HG03342 (cell line): ENCODE results near the gene TMEM141.

ENCODE experiments used
- ATAC-seq: cut with Tn5 transposase; IDR thresholded peaks from one replicate; pipeline ENCODE4 v1.9.1; 2021; ENCODE audit warnings: mild to moderate bottlenecking, moderate library complexity; ENCODE audit not compliant: unreplicated experiment

The TMEM141 gene

DNA sequence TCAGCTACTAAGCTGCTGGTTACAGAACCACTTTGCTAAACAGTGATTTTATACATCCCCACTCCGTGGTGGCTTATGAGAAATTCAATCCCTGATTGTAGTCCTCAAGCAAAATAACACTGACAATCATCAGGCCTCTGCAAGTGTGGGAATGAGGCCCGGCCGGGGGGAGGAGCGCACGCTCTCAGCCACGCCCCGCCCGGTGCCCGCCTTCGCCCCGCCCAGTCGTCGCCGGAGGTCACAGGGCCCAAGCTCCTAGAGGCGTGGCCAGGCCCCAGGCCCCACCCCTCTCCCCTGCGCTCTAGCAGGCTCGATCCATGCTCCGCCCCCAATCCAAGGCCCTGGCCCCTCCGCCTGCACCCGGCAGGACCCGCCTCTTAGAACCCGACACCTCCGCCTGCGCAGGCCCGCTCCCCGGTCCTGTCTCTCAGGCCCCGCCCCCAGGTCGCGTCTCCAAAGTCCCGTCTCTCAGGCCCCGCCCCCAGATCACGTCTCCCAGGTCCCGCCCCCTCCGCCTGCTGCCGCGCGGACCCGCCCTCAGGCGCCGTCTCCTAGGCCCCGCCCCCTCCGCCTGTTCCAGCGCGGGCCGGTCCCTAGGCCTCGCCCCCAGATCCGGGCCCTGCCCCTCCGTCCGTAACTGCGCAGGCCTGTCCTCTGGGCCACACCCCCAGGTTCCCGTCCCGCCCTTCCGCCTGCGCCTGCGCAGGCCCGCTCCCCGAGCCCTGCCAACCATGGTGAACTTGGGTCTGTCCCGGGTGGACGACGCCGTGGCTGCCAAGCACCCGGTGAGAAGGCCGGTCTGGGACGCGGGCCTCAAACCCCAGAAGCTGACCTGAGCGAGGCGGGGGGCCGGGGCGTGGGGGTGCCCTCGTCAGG lies at the start of gene TMEM141:
TSS of gene TMEM141 (plus strand) at position 705 of the 876 bp plus-strand sequence. CDS start at position 732, 27 bp downstream.
- ATAC-seq: peak; percentile 83

DNA sequence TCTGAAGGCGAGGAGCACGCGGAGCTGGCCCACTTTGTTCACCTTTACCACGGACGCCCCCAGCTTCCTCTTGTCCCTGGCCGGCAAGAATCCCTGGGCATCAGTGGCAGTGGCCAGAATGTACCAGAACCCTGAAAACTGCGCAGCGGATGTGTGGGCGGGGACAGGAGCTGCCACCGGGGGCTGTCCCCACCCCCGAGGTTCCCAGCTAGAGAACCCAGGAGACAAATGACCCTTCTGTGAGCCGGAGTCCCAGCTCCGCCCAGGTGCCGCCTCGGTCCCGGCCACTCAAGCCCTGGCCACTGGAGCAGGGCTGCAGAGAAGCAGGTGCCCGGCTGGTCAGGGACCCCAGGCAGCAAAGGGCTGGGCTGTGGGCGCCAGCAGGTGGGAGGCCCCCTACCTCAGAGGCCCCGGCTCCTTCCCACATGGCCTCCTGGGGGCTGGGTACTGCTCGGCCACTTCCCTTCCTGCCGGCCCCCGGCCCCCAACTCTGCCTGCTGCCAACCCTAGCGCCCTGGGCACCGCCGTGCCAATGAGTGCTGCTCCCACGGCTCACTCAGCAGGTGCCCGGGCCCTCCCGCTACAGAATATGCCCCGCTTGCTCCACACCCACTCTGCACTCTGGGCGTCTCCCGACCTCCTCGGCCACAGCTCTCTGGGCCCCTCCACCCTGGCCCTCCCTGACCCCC lies 49.1 kb upstream of the TMEM141 start:
- ATAC-seq: no peak

DNA sequence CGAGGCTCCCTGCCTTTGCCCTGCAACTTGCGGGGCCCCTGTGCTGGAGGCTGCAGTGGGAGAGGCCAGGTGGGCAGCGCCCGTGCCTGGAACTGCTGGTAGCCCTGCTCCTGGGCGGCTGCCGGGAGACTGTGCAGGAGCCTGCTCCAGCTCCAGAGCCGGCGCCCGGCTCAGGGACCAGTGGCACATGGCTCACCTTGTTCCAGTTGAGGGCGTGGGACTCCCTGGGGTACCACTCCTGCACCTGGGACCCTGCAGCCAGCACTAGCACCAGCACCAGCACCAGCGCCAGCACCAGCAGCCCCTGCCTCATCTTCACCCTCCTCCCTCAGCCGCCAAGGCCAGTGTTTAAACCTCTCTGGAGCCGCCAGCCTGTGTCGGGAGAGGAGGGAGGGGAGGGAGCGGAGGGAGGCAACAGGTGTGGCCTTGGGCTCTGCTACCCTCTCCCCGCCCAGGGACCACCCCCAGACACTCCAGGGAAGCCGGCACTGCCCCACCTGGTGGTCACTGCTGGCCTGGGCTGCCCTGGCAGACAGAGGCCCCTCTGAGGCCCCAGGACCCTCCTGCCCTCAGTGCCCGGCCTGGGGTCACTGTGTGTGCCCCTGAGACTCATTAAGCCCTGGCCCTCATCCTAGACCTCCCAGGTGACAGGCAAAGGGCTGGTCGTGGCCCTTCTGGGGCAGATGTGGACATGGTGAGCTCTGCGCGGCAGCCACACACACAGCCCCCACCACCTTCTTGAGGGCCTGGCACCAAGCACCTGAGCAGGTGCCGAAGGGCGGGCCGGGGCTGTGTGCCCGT lies 48.4 kb upstream of the TMEM141 start, which contains the start of gene LCN10:
TSS of gene LCN10 (minus strand) at position 350 of the 801 bp plus-strand sequence. CDS start at position 313, 37 bp downstream.
- ATAC-seq: no peak

DNA sequence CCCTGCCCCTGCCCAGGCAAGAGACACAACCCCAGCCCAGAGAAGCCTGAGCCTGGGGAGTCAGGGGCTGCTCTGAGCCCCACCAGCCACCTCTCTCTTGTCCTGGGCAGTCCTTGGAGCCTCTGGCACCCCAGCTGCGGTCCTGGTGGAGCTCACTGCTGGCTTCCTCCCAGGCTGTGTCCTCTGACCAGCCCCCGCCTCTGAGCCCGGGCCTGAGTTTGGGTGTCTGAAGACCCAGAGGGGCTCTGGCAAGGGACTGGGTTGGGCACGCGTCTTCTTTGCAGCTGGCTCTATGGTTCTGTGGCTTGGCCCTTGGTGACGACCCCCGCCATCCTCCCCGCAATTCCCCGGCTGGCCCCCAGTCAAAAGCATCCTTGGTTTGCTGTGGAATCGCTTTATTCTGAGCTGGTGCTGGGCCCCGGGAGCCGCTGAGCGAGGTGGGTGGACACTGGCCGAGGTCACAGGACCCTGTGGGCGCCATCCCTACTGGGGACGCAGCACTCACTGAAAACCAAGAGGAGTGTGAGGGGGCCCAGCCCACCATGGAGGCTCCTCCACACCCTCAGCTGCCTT lies 47.4 kb upstream of the TMEM141 start:
- no peak for ATAC-seq

DNA sequence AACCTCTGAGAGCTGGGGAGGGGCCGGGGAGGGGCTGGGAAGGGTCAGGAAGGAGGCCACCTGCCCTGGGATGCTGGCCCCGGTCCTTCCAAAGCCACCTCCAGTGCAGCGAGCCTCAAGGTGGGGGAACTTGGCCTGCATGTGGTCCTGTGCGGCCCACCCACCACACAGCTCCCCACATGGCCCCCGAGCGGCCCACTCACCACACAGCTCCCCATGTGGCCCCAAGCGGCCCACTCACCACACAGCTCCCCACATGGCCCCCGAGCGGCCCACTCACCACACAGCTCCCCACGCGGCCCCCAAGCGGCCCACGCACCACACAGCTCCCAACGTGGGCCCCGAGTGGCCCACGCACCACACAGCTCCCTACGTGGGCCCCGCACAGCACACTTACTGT lies 46.4 kb upstream of the TMEM141 start:
- no peak for ATAC-seq

DNA sequence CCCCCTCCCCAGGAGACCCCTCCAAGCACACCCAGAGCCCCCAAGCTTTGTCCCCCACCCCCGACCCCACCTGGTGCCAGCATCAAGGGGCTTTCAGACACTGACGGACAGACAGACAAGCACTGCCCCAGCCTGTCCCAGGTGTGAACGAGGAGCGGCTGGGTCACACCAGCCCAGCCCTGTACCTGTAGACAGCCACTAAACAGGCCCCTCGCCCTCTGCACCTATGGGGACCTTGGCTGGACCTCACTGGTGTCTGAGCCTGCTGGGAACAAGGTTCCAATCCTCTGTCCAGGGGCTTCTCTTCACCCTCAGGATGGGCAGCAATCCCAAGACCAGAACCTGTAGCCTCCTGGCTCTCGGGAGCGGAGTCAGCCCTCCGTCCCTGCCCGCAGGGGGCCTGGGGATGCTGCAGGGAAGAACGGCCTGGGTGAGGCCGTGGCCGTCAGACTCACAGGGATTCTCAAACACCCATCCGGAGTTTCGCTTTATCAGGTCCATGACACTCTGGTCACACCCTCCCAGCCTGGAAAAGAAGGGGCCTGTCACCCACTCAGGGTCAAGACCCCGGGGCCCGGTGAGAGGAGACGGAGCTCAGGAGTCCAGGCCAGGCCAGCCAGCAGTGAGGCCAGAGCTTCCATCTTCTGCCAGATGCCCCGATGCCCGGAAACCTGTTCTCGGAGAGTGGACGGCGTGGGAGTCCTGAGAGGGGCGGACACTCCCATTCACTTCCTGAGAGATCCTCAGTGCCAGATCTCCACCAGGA lies 45.6 kb upstream of the TMEM141 start:
- ATAC-seq: no peak

DNA sequence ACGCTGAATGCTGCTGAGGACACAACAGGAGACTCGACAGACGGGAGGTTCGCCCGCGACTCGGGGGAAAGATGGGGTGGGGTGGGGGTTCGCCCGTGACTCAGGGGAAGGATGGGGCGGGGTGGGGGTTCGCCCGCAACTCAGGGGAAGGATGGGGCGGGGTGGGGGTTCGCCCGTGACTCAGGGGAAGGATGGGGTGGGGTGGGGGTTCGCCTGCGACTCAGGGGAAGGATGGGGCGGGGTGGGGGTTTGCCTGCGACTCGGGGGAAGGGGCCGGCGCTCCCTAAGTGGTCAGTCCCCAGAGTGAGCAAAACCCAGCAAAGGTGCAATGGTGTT lies 45.0 kb upstream of the TMEM141 start:
- no peak for ATAC-seq

DNA sequence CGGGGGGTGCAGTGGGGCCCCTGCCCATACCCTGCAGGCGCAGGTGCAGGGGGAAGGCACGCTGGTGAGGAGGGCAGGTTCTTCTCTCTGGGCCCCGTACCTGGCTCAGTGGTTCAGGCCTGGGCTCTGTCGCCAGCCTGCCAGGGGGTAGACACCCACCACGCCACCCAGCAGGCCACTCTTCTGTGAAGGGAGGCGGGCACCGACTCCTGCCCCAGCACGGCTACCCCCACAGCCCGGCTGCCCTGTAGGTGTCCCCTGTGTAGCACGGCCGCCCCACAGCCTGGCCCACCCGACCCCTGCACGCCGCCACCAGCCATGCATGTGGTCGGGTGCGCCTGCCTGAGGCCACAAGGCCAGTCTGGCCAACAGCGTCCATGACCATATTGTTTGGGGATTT lies 44.5 kb upstream of the TMEM141 start:
- no peak for ATAC-seq

DNA sequence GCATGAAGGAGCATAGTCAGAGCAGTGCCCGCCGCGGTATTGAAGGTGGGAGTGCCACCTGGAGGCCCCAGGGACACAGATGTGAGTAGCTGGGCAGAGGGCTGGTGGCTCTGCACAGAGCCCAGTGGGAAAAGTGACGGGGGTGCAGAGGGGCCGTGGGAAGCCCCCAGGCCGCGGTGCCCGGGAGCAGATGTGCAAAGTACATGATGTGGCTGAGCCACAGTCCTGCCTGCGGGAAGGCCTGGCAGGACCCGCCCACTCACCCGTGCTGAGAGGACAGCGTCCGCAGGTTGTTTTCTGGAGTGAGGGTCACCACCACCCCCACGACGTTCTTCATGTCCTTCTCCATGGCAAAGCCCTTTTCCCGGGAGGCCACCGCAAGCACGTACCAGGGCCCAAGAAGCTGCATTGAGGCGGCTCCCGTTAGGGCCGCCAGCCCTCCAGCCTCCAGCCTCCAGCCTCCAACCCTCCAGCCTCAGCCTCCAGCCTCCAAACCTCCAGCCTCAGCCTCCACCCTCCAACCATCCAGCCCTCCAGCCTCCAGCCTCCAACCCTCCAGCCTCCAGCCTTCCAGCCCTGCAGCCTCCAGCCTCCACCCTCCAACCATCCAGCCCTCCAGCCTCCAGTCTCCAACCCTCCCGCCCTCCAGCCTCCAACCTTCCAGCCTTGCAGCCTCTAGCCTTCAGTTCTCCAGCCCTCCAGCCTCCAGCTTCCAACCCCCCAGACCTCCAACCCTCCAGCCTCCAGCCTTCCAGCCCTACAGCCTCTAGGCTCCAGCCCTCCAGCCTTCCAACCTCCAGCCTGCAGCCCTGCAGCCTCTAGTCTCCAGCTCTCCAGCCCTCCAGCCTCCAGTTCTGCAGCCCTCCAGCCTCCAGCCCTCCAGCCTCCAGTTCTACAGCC lies 43.7 kb upstream of the TMEM141 start:
- ATAC-seq: no peak

DNA sequence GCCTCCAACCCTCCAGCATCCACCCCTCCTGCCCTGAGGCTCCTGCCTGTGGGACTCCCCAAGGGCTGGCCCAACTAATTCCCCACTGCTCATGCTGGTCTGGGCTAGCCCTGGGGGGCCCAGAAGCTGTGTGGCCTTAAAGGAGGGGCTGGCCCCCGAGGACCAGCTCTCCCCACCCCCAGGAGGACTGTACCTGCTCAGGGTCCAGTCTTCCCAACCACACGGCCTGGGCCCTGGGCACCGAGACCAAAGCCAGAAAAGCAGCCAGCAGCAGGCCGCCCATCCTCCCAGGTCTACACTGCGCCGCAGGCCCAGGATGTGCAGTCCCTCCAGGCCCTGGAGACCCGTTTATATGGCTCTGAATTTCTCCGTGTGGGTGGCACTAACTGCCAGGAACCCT lies 42.9 kb upstream of the TMEM141 start, which contains the start of gene LCN6:
TSS of gene LCN6 (minus strand) at position 325 of the 400 bp plus-strand sequence. CDS start at position 283, 42 bp downstream.
- ATAC-seq: no peak

DNA sequence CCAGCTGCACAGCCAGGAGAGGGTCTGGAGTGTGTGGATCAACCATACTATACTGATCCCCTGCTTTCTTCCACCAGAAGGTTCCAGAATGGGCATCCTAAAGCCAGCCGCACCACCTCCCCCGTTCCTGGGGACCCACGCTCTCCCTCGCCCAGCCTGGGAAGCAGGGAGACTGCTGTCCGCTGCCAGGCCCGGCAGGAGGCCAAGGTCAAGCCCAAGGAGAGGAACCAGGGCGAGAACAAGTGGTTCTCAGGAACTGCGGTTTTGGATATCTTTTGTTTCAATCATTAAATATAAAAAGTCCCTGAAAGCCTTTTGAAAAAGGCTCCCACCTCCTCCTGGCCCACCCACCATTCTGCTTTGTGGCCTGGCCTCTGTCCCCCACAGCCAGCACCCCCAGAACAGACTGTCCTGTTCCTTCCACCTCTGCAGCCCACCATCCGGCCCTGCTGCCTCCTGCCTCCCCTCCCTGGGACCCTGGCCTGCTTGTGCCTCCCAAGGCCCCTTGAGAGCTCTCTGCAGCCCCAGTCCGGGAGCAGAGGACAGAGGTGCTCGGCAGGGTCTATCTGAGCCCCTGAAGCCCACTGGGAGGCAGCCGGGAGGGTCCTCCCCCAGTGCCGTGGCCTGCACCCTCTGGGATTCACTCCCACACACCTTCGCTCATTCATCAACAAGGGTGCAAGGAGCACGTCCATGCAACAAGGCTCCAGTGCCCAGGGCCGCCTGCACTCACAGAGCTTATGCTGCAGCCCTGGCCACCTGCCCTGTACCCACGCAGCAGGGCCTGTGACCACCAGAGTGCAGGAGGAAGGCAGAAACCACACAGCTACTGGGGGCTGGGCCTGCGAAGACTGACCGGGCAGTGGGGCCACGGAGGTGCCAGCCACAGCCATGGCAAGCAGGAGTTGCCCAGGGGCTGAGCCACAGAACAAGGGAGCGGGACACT lies 42.2 kb upstream of the TMEM141 start:
- ATAC-seq: no peak

DNA sequence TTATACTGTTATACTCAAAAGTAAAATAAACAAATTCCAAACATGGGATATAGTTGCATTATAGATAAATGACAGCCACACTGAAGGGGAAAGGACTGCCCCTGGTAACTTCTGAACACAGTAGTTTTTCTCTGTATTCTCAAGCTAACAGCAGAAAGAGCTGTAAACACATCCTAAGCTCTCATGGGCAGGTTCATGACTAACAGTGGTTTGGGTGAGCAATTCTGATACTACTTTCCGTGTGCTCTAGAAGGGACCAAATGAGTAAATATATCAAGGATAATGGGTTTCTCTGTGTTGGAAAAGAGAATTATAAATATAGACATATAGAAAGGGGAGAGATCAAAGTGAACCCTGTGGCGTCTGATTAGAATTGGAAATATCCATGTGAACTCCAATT lies 40.6 kb upstream of the TMEM141 start:
- ATAC-seq: no peak

DNA sequence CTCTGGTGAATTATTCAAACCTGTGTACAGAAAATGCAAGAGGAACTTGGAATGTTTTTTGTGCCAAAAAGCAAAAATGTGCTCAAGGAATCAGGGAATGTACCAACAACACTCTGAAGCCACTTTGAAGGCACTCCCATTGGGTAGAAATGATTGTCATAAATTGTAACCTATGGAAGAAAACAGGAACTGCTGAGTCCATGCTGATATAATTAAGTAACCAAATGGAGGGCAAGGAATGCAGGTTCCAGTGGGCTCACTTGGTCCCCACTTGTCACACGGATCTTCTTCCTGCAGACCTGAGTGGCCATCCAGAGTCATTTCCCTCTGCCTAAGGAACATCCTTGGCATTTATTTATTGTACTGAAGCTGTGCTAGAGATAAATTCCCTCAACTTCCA lies 39.9 kb upstream of the TMEM141 start:
- no peak for ATAC-seq

DNA sequence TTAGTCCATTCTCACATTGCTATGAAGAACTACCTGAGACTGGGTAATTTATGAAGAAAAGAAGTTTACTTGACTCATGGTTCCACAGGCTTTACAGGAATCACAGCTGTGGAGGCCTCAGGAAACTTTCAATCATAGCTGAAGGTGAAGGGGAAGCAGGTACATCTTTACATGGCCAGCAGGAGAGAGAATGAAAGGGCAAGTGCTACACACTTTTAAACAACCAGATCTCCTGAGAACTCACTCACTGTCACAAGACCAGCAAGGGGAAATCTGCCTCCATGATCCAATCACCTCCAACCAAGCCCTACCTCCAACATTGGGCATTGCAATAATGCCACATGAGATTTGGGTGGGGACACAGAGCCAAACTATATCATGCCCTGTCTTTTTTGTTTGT lies 39.3 kb upstream of the TMEM141 start:
- no peak for ATAC-seq

DNA sequence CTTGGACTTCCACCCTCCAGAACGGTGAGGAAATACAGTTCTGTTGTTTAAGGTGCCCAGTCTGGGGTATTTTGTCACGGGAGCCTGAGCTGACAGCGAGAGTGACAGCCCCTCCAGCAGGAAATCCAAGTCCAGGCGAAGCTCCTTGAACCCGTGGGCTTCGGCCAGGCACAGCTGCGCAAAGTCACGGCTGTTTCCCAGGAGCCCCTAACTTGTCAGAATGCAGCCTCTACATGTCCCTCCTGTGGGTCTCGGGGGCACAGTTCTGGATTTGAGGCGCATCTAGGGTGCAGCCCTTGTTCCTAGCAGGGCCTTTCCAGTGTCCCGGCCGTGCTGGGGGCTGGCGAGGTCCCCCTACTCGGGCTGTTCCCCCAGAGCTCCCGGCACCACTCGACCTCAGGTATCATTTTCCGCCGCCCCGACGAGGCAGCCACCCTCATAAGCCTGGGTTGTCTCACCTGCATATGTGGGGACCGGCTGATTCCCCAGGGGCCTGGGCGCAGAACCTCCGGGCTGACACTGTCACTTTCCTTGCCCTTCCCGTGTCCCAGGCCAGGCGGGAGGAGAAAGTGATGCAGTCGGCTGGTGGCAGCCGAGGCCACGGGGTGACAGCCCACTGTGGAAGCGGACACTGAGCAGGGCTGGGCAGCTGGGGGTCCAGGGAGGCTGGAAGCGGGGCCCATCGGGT lies 37.6 kb upstream of the TMEM141 start:
- no peak for ATAC-seq

DNA sequence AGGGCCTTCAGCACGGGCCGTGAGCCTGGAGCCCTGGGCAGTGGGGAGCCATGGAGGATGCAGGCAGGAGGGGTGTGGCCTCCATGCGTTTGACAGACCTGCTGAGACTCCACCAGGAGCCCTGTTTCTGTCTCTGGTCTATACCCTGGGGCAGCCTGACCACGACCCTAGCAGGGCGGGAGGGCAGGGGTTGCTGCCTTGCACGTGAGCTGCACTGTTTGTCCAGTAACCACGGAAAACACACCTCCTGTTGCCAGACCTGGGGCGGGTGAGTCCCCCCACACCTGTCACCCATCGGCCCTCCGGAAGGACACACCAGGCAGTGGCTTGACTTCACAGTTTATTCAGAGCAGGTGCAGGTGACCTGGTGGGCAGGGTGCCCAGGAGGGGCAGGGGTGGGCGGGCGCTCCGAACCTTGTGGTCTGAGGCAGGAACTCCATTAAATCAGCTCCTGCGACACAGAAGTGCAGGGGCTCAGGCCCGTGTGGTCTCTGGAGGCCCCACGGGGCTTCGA lies 37.0 kb upstream of the TMEM141 start:
- no peak for ATAC-seq

DNA sequence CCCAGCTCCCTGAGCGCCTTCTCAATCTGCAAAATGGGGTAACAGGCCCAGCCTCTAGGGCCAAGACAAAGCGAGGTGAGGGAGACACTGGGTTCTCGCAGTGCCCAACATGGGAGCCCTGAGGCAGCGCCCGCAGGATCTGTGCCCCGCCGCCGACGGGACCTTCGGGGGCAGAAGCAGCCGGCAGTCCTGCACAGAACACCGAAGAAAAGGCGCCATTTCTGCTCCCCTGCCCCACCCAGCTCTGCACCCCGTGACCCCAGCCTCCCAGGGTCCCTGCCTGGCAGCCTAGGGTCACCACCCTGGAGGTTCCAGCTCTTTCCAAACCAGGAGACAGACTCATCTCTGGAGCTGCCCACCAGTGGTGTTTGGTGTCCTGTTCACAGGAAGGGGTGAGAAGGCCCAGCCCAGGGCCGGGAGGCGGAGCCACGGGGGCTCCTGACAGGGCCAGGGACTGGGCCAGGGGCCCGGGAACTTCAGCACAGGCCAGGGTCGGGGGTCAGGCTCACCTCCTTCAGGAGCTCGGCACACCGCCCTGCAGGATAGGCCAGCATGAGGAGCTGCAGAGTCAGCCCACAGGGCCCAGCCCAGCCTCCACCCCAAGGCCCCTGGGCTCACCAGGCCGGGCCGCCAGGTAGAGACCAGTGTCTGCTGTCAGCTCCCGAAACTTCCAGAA lies 36.4 kb upstream of the TMEM141 start:
- ATAC-seq: no peak
